Measurements from ENCODE around the gene CDH3.

Gene CDH3

DNA sequence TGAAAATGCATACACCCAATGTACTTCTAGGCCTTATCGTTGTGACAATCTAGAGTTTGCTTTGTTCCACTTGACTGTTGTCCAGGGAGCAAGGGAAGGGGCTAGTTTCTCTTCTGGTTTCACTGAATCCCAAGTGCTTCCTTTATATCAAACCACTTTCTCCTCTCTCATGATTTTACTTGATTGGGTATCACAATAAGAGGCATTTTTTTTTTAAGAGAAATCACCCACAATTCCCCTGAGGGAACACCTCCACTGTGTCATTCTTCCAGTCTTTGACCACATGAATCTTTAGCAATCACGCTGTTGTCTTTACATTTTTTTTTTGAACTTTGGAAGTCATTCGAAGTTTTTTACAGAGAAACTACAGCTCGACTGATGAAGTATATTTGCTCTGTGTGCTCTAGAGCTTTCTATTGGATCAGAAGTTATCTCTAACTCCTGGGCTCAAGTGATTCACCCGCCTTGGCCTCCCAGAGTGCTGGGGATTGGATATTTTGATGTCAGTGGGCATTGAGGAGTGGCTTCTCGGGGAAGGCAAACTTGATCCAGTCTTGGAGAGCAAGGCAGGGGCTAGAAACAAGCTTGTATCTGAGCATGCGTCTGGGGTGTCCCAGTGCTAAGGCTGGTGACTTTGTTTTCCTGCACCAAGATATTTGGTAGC, 95.0 kb downstream of the CDH3 start:
- peak; percentile 29 for DNase-seq

GRCh38 chr16:68740628-68741346, 95.7 kb downstream of the CDH3 start:
- peak; percentile 19 for DNase-seq

DNA sequence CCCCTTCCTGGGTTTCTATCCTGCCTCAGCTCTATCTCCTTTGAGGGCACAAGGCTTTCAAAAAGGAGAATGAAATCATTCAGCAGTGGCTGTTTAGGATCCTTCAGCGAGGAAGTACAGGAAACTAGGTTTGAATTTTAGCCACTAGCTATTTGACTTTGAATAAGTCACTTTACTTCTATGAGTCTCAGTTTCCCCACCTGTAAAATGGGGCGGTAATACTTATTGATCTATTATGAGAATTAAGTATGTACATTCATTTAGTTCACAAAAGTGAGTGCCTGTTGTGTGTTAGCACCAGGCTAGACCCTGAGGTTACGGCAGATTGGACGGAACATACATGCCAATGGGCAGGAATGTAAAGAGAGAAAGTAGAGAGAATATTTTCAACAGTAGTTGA, 98.6 kb downstream of the CDH3 start:
- DNase-seq, result no peak

GRCh38 chr16:68744744-68745280, 99.7 kb downstream of the CDH3 start:
- no peak for DNase-seq

DNA sequence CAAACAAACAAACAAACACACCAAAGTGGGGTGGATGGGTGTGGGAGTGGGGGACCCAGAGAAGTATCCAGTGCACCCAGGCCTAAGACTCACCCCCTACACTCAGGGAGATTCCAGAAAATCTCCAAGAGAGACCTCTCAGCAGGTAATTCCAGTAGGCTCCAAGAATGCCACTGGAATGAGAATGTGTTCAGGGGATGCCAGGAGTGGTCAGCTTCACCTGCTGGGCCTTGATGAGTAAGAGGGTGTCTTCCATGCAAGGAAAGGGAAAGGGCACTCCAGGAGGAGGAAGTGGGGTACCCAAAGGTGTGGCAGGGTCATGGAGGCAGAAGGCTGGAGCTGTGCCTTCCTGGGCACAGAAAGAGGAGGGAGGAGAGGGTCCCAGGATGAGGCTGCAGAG, 101.8 kb downstream of the CDH3 start:
- DNase-seq, result no peak

DNA sequence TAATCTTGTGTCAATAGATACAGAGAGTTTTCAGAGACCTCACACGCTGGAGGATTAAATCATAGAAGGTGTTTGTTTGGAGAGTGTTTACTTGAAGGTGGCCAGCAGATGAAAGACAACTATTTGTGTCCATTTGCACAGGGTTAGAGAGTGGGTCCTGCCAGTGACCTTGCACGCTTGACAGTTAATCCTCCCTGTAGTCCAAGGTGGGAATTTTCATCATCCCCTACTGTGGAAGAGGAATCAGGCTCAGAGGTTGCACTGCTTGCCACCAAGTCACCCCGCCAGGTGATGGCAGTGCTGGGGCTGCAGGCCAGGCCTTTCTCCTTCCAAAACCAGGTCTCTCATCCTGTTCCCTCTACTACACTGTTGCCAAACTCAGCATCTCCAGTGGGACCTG, 104.3 kb downstream of the CDH3 start:
- no peak for DNase-seq

All from inflammatory macrophage treated with lipopolysaccharide for 4 hours (primary cell).